Esophagus mucosa (tissue), 1 donor: ENCODE data around the gene TIMMDC1. TPM values are rescaled to one million over a fixed set of nuclear protein-coding genes. Genes with fewer than 3 reads are reported as not detected.
"Not testable (repeated sequence)": the region's sequence is repeated elsewhere in the genome, so short reads cannot be mapped to it uniquely, and the experiment has no call there.

Source experiments
- ATAC-seq: fragments of 200-7000 bp; cut with Tn5 transposase; one replicate; pipeline ENCODE4 v1.9.1; 2020
- total RNA-seq: library from RNA; stranded (reverse); gene quantifications from one replicate; pipeline ENCODE4 v1.2.4, GENCODE V29; 2023
- donor health status: DM: yes; HTN: yes; CAD: no.

TIMMDC1 gene
- total RNA-seq, 1 donor from 2014 or later, result 90.3 TPM

- ATAC-seq, result no peak
Measured at GRCh38 chr3:119557877-119558269, 59.5 kb downstream of the TIMMDC1 start.

GRCh38 chr3:119558626-119559317, 60.4 kb downstream of the TIMMDC1 start:
- ATAC-seq, result no peak

- ATAC-seq, result peak; percentile 81
Measured at GRCh38 chr3:119559441-119559963, 61.2 kb downstream of the TIMMDC1 start, which contains the start of gene CD80. CD80 (minus strand) TSS chr3:119559614; CDS start chr3:119557728, 1,886 bp downstream.

GRCh38 chr3:119560160-119560559, 61.8 kb downstream of the TIMMDC1 start:
- ATAC-seq, result no peak

- ATAC-seq, result peak; percentile 57
Measured at GRCh38 chr3:119562307-119562961, 64.1 kb downstream of the TIMMDC1 start.

GRCh38 chr3:119563334-119563733, 65.0 kb downstream of the TIMMDC1 start:
- not testable (repeated sequence) for ATAC-seq

- no peak for ATAC-seq
Measured at GRCh38 chr3:119569156-119569555, 70.8 kb downstream of the TIMMDC1 start.

- ATAC-seq, result no peak
Measured at GRCh38 chr3:119570229-119570628, 71.9 kb downstream of the TIMMDC1 start.

- no peak for ATAC-seq
Measured at GRCh38 chr3:119571230-119571629, 72.9 kb downstream of the TIMMDC1 start.

- no peak for ATAC-seq
Measured at GRCh38 chr3:119571688-119572087, 73.3 kb downstream of the TIMMDC1 start.

Other genes with a start within 250 kb of the TIMMDC1 start
- gene ARHGAP31, start 204.2 kb upstream of the TIMMDC1 start, total RNA-seq, result 4.3 TPM
- gene TMEM39A, start 34.9 kb upstream of the TIMMDC1 start, total RNA-seq, result 13.1 TPM
- 9.0 TPM for gene POGLUT1, start 29.6 kb upstream of the TIMMDC1 start, total RNA-seq
- 0.08 TPM for gene CD80, start 61.1 kb downstream of the TIMMDC1 start, total RNA-seq
- gene ADPRH, start 80.9 kb downstream of the TIMMDC1 start, total RNA-seq, result 2.1 TPM
- gene PLA1A, start 99.3 kb downstream of the TIMMDC1 start, total RNA-seq, result 0.92 TPM
- 0.60 TPM for gene POPDC2, start 162.0 kb downstream of the TIMMDC1 start, total RNA-seq
- 24.9 TPM for gene COX17, start 178.9 kb downstream of the TIMMDC1 start, total RNA-seq
- not detected for gene CFAP91, start 204.5 kb downstream of the TIMMDC1 start, total RNA-seq